A673 (cell line): ENCODE data around the gene IL15RA.

ENCODE experiments used
- EZH2 ChIP-seq: fragments of 200-600 bp; sonication (generic); IDR thresholded peaks from 2 replicates; pipeline ENCODE4 v1.6.1; 2017; ENCODE audit warnings: borderline replicate concordance, low read depth, mild to moderate bottlenecking, mixed read lengths, antibody characterized with exemption, low read length; ENCODE audit not compliant: poor library complexity, severe bottlenecking
- TF ChIP-seq, protein P1 (sequence below): fragments of 300-800, 200-600 bp; sonication (generic); conservative IDR thresholded peaks from 2 replicates; pipeline ENCODE4 v1.5.1; 2017; ENCODE audit warnings: low read depth, mild to moderate bottlenecking, antibody characterized with exemption, low read length, moderate library complexity, mixed read lengths

DNA sequence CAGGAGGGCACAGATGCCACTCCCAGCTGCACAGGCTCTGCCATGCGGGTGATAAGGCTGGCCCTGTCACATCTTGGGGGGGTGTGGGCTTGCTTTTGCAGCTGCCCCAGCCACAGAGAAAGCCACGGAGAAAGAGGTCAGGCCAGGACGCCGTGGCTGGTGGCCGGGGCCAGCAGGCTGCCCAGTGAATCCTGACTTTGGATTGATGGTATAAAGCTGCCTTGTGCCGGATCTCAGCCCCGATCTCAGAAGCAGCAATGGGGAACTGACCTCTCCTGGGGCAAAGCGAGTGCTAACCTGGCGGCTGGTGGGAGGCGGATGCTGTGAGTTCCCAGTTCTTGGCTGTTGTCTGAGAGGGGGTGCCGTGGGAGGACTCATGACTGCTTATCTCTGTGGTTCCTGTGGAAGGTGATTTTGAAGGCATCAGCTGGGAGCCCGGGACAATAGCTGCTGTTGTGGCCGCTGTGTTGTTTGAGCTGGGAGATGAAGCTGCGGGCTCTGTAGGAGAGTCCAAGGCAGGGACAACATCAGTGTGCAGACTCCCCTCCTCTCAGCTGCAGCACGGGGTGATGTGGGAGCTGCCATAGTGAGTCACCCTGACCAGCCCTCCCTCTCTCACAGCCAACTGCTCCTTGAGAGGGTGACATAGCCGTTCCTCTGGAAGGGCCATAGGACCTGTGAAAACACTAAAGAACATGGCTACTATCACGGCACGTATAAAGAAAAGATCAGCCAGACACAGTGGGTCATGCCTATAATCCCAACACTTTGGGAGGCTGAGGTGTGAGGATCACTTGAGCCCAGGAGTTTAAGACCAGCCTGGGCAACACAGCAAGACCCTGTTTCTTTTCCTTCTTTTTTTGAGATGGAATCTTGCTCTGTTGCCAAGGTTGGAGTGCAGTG is 17.0 kb downstream of the IL15RA start:
- TF ChIP-seq, protein P1, sequence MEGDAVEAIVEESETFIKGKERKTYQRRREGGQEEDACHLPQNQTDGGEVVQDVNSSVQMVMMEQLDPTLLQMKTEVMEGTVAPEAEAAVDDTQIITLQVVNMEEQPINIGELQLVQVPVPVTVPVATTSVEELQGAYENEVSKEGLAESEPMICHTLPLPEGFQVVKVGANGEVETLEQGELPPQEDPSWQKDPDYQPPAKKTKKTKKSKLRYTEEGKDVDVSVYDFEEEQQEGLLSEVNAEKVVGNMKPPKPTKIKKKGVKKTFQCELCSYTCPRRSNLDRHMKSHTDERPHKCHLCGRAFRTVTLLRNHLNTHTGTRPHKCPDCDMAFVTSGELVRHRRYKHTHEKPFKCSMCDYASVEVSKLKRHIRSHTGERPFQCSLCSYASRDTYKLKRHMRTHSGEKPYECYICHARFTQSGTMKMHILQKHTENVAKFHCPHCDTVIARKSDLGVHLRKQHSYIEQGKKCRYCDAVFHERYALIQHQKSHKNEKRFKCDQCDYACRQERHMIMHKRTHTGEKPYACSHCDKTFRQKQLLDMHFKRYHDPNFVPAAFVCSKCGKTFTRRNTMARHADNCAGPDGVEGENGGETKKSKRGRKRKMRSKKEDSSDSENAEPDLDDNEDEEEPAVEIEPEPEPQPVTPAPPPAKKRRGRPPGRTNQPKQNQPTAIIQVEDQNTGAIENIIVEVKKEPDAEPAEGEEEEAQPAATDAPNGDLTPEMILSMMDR: no peak
- no peak for TF ChIP-seq EZH2
